Erythroblast (primary cell): ENCODE measurements around the gene FUT8.
"Not testable (repeated sequence)": the region's sequence is repeated elsewhere in the genome, so short reads cannot be mapped to it uniquely, and the experiment has no call there.

Experiments used
- DNase-seq, 2 experiments: peaks; one replicate each; lab custom pipeline; 2025; lab: John Stamatoyannopoulos, UW
- GATA1 ChIP-seq: IDR thresholded peaks from 2 replicates; pipeline ENCODE4 v1.6.1; 2011; ENCODE audit warnings: low read depth, mild to moderate bottlenecking, control low read depth, low read length, moderate library complexity
- POLR2A ChIP-seq: IDR thresholded peaks from 2 replicates; pipeline ENCODE4 v1.6.1; 2011; ENCODE audit warnings: mild to moderate bottlenecking, low read length

Gene FUT8

DNA sequence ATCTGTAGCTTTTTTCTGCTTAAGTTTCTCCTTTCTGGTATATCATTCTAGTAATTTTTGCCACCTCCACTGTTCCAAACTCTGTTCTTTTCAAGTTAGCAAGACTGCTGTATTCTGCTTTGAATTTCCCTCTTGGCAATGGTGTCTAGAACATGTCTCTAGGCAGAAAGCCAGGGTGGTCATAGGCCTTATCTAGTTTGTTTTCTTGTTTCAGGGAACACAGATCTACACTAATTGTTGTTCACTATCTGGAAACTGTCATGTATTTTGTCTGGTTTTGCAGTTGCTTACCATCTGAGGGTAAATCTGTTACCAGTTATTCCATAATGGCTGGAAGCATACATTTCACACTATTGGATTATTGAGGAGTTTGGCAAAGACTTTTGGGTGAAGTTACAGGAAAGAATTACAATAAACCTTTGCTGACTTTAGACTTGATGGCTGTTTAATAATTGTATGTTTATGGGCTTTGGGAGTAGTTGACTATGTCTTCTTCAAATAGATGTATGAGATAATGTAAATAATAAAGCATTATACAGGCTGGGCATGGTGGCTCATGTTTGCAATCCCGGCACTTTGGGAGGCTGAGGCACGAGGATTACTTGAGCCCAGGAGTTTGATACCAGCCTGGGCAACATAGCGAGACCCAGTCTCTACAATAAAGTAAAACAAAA lies 41.4 kb downstream of the FUT8 start:
- peak; percentile 42 to 77 for DNase-seq

DNA sequence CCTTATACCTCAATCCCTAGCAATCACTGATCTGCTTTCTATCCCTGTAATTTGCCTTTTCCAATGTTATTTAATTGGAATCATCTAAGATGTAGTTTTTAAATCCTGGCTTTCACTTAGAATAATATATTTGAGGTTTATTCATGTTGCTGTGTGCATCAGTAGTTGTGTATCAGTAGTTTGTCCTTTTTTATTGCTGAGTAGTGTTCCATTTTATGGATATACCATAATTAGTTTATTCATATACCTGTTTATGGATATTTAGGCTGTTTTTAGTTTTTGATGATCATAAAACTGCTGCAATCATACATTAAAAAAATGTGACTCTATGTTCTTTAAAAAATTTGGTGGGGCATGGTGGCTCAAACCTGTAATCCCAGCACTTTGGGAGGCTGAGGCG lies 43.7 kb downstream of the FUT8 start:
- DNase-seq, result no peak
- TF ChIP-seq GATA1 (no peak), POLR2A (no peak)

More for the DNA sequence above, 41.4 kb downstream of the FUT8 start:
- no peak for TF ChIP-seq GATA1
- TF ChIP-seq POLR2A, result no peak

DNA sequence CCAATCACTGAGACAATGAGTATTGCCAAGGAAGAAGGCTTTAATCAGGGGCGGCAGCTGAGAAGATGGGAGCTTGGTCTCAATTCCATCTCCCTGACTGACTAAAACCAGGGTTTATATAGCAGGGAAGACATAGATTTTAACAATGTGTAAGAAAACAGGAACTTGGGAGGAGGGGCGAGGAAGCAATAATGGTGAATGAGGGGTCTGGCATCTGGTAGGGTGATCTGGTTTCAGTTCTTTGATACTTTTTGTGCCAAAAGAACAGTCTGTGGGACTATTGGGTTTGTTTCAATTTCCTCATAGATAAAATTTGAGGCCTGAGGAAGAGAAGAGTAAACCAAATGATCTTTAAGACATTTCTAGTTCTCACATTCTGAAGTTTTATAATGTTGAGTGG lies 49.2 kb downstream of the FUT8 start:
- DNase-seq, result no peak

DNA sequence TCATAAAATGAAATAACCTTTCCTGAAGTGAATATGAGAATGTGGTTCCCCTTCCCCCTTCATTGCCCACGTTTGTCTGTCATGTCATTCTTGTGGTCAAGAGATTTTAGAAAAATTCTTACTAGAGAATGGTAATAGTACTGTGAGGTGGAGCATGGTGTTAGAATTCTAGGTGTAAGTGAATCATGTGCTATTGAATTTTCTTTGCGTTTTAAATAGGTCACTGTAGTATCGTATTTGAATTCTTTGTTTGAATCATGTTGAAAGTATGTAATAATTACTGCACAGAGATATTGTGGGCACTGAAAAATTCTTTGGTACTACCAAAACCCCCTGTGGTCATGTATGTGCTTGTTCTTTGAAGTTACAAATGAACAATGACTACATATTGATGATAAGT lies 49.9 kb downstream of the FUT8 start:
- TF ChIP-seq GATA1, result no peak
- no peak for TF ChIP-seq POLR2A
- no peak for DNase-seq

More for the DNA sequence above, 49.2 kb downstream of the FUT8 start:
- no peak for TF ChIP-seq POLR2A
- TF ChIP-seq GATA1, result no peak

DNA sequence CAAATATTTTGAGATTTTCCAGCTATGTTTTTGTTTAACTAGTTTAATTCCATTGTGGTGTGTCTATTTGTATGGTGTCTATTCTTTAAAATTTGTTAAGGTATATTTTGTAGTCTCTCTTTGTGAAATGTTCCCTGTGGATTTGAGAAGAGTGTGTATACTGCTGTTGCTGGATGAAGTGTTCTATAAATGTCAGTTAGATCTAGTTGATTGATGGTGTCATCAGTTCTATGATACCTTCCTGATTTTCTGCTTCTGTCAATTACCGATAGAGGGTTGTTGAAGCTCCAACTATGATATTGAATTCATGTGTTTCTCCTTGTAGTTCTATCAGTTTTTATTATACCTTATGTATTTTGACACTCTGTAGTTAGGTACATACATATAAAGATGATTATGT lies 53.1 kb downstream of the FUT8 start:
- no peak for DNase-seq
- TF ChIP-seq POLR2A (no peak), GATA1 (no peak)

DNA sequence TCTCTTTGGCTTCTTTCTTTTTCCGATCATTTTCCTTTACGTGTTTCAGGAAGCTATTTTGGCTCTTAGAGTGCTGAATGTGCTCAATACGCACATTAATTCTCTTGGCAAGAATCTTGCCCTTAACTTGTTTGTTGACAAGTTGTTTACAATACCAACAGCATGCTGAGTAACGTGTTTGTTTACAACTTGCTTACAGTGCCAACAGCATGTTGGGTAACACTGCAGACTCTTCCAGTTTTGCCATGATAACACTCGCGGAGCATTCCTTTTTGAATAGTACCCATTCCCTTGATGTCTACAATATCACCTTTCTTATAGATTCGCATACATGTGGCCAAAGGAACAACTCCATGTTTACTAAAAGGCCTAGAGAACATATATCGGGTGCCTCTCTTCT lies 55.4 kb downstream of the FUT8 start:
- DNase-seq, result not testable (repeated sequence)

DNA sequence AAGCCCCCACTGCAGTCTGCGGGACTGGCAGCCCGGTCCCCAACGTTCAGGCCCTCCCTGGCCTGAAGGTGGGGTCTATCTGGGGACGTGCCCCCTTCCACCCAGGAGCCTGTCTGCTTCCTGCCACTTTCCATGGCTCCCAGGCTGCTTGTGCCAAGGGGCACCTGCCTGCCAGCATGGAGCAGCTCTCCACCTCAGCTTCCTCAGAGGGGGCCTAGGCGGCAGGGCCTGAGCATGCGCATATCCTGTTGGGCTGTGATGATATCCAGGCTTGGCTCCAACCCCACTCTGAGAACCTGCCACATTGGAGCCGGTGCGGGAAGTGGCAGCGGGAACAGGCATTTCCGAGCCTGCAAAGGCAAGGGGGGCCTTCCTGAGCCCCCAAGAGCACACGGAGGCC lies 57.4 kb downstream of the FUT8 start:
- no peak for TF ChIP-seq GATA1
- TF ChIP-seq POLR2A, result no peak
- DNase-seq, result no peak

DNA sequence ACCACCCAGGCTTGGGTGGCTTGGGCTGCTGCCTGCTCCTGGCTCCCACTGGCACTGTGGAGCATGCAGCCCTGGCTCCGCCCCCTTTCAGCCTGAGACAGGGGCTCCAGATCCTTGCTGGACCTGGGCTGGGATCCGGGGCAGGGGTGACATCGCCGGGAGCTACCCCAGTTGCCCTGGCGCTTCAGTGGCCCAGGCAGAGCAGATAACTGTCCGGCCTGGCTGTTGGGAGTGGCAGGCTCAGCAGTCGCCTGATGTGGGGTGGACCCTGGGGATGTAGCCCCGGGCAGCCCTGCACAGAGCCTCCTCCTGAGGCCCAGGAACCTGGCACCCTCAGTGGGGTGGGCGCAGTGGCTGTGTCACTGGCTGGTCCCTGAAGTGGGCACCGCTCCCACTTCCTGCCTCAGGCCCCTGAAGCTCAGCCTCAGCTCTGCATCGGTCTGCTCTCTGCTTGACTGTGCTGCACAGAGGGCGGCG lies 57.9 kb downstream of the FUT8 start:
- TF ChIP-seq POLR2A, result no peak
- TF ChIP-seq GATA1, result no peak
- peak; percentile 13 to 46 for DNase-seq

DNA sequence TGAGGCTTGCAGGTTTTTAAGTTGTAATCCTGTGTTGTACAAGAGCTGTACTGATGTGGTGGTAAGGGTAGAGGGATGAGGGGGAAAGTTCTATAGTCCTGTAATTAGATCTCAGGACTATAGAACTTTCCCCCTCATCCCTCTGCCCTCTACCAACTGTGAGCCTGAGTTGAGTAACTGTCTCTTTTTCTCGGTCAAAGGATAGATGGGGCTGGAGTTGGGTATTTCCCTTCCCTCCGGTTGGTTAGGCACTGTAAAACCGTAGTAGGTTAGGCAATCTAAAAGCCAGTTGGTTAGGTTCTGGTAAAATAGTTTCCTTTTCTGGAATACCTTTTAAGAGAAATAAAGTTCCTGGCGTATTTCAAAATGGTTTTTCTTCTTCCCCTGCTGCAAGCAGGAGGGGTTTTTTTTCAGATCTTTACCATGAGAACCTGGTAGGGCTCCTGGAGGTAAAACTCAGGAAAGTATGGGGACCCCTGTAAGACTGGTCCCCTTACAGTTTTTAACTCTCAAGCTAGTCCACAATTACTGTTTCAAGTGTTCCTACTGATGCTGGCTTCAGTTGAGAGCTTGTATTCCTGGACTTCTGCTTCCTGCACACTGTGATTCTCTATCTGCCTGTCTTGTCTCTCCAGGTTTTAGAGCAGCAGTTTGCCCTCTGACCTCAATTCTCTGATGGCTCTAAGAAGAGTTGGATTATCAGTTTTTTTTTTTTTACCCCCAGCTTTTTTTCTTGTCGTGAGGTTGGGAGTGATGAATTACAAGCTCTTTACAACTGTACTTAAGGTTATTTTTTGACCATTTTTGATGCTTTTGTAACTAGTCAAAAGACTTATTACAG lies 58.7 kb downstream of the FUT8 start:
- DNase-seq, result peak in 1 of 2 experiments; percentile 8
- TF ChIP-seq POLR2A (no peak), GATA1 (no peak)

DNA sequence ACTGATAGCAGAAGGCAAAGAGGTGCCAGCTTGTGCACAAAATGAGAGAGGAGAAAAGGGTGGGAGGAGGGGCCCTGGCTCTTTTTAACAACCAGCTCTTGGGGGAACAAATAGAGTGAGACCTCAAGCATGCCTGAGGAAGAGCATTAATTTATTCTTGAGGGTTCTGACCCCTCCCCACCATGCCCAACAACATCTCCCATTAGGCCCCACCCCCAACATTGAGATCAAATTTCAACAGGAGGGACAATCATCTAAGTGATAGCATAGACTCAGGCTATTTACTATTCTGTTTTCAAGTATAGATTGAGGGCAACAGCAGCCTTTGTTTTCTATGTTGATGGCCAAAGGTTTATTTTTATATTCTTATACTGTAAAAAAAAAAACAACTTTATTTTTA lies 59.7 kb downstream of the FUT8 start:
- DNase-seq, result peak in 1 of 2 experiments; percentile 20
- TF ChIP-seq GATA1 (no peak), POLR2A (no peak)

DNA sequence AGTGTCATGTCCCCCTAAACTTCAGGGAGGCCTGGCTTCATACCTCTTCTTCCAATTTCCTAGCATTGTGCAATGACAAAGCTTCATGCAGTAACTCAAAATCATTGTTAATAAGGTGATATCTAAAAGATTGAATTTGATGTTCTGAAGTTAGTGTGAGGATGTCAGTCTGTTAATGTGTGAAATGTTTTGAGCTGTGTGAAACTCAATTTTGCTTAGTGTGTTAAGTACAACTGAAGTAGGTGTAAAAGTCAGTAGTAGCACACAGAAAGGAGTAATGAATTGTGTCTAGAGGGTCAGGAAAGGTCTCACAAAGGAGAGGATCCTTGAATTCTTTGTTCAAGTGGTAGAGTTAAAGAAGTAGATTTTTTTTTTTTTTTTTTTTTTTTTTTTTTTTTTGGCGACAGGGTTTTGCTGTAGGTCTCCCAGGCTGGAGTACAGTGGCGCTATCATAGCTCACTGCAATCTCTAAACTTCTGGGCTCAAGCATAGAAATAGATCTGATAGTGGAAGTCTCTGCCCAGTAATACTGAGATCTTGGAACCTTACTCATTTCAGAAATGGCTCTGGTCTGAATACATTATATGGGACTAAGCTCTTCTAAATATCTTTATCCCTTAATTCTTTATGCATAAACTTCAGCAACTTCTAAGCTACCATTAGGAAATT lies 63.9 kb downstream of the FUT8 start:
- DNase-seq, result peak; percentile 20 to 54
- TF ChIP-seq GATA1, result no peak
- TF ChIP-seq POLR2A, result no peak

DNA sequence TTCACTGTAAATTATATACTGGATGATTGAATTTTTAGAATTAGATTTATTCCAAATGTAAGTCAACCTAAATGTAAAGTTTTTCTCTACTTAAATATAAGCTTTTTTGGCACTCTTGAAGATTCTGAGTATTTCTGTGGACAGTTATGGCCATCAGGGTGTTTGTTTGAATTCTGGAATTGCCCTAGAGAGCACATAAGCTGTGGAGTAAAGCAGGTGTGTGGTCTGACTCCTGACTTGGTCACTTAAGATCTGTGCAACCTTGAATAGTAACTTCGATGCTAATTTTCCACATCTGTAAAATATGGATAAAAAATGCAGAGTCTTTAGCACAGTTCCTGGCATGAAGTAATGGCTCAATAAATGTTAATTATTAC lies 64.4 kb downstream of the FUT8 start:
- TF ChIP-seq GATA1 (no peak), POLR2A (no peak)
- DNase-seq, result no peak

DNA sequence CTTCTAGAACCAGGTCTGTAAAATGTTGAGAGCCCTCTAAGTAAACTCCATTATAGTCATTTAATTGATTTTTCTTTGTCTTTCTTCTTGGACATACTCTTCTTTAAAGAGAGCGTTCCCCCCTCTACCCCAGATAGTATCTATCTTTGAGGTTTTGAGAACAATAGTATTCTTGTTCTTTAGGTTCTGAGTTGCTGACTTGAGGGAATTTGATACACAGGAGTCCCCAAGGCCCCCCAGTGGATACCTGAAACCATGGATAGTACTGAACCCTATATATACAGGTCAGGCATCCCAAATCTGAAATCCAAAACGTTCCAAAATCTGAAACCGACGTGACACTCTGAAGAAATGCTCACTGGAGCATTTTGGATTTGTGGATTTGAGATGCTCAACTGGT lies 65.5 kb downstream of the FUT8 start:
- DNase-seq, result no peak
- TF ChIP-seq POLR2A (no peak), GATA1 (no peak)

DNA sequence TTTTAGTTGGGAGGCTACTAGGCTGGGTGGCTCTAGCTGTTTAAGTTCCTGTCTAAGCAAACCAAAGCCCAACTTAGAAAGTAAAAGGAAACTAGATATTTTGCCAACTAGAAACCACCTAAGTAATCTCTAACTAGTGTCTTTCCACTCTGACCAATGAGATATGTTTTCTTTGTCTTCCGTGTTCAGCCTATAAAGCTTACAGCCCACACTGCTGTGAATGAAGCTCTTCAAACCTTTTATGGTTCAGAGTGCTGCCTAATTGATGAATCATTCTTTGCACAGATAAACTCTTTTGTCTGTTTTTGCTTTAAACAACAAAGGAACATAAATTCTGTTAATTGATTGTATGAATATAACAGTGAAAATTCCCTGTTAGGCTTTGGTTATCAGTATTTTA lies 66.1 kb downstream of the FUT8 start:
- DNase-seq, result no peak
- TF ChIP-seq GATA1, result no peak
